ENCODE data around the gene RPRM.
"Not testable (repeated sequence)": the region's sequence is repeated elsewhere in the genome, so short reads cannot be mapped to it uniquely, and the experiment has no call there.

DNA sequence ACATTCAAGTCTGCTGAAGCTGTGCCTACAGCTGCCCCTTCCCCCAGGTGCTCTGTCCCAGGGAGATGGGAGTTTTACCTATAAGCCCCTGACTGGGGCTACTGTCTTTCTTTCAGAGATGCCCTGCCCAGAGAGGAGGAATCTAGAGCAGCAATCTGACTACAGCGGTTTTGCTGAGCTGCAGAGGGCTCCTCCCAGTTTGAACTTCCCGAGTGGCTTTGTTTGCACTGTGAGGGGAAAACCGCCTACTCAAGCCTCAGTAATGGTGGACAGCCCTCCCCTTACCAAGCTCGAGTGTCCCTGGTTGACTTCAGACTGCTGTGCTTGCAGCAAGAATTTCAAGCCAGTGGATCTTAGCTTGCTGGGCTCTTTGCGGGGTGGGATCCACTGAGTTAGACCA is 35.9 kb downstream of the RPRM start:
- TF ChIP-seq EZH2 (IDR thresholded peaks at IDR 0.05; ENCODE audit: low read depth) = not testable (repeated sequence)
- TF ChIP-seq, protein P1, sequence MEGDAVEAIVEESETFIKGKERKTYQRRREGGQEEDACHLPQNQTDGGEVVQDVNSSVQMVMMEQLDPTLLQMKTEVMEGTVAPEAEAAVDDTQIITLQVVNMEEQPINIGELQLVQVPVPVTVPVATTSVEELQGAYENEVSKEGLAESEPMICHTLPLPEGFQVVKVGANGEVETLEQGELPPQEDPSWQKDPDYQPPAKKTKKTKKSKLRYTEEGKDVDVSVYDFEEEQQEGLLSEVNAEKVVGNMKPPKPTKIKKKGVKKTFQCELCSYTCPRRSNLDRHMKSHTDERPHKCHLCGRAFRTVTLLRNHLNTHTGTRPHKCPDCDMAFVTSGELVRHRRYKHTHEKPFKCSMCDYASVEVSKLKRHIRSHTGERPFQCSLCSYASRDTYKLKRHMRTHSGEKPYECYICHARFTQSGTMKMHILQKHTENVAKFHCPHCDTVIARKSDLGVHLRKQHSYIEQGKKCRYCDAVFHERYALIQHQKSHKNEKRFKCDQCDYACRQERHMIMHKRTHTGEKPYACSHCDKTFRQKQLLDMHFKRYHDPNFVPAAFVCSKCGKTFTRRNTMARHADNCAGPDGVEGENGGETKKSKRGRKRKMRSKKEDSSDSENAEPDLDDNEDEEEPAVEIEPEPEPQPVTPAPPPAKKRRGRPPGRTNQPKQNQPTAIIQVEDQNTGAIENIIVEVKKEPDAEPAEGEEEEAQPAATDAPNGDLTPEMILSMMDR (conservative IDR thresholded peaks at IDR 0.05) = not testable (repeated sequence)
